GM19035 (cell line): ENCODE results near the gene APBB2.

Experiments
- ATAC-seq: cut with Tn5 transposase; IDR thresholded peaks from one replicate; pipeline ENCODE4 v1.9.1; 2021; ENCODE audit not compliant: unreplicated experiment

Gene APBB2

GRCh38 chr4:41110050-41110449, 104.3 kb downstream of the APBB2 start:
- ATAC-seq, result no peak

- ATAC-seq, result no peak
Observed at GRCh38 chr4:41108481-41108880, 105.9 kb downstream of the APBB2 start.

- ATAC-seq, result no peak
Observed at GRCh38 chr4:41106694-41107419, 107.5 kb downstream of the APBB2 start.

GRCh38 chr4:41106081-41106480, 108.3 kb downstream of the APBB2 start:
- no peak for ATAC-seq

GRCh38 chr4:41104155-41104554, 110.2 kb downstream of the APBB2 start:
- no peak for ATAC-seq

- no peak for ATAC-seq
Observed at GRCh38 chr4:41103657-41104056, 110.7 kb downstream of the APBB2 start.

- no peak for ATAC-seq
Observed at GRCh38 chr4:41102414-41103092, 111.8 kb downstream of the APBB2 start.

- no peak for ATAC-seq
Observed at GRCh38 chr4:41098093-41099048, 116.0 kb downstream of the APBB2 start.

- no peak for ATAC-seq
Observed at GRCh38 chr4:41095973-41096372, 118.4 kb downstream of the APBB2 start.

GRCh38 chr4:41095192-41095872, 119.0 kb downstream of the APBB2 start:
- no peak for ATAC-seq

GRCh38 chr4:41092128-41092527, 122.2 kb downstream of the APBB2 start:
- no peak for ATAC-seq

- no peak for ATAC-seq
Observed at GRCh38 chr4:41081847-41082246, 132.5 kb downstream of the APBB2 start.

- ATAC-seq, result no peak
Observed at GRCh38 chr4:41080976-41081375, 133.4 kb downstream of the APBB2 start.

GRCh38 chr4:41079881-41080560, 134.3 kb downstream of the APBB2 start:
- no peak for ATAC-seq

- no peak for ATAC-seq
Observed at GRCh38 chr4:41077628-41078027, 136.7 kb downstream of the APBB2 start.

- ATAC-seq, result no peak
Observed at GRCh38 chr4:41076481-41076880, 137.9 kb downstream of the APBB2 start.

GRCh38 chr4:41074215-41074614, 140.1 kb downstream of the APBB2 start:
- ATAC-seq, result no peak

GRCh38 chr4:41072021-41072777, 142.1 kb downstream of the APBB2 start:
- ATAC-seq, result no peak

- ATAC-seq, result no peak
Observed at GRCh38 chr4:41070516-41071281, 143.6 kb downstream of the APBB2 start.
